KMS-11 (cell line): ENCODE results near the gene PRR29.

ENCODE experiments used
- H2AFZ ChIP-seq: fragments of 200-600 bp; sonication (generic); 2 replicates; pipeline ENCODE4 v1.6.1; 2016; ENCODE audit warnings: antibody characterized with exemption, mixed run types, low read depth
- H3K27ac ChIP-seq: fragments of 200-600 bp; sonication (generic); 2 replicates; pipeline ENCODE4 v1.6.1; 2016; ENCODE audit warnings: mild to moderate bottlenecking, mixed run types
- H3K27me3 ChIP-seq: fragments of 200-600 bp; sonication (generic); 2 replicates; pipeline ENCODE4 v1.6.1; 2017; ENCODE audit warnings: mild to moderate bottlenecking, low read depth, mixed run types, moderate library complexity; ENCODE audit not compliant: insufficient read depth
- H3K36me3 ChIP-seq: fragments of 200-600 bp; sonication (generic); 2 replicates; pipeline ENCODE4 v1.6.1; 2017; ENCODE audit warnings: mild to moderate bottlenecking, mixed run types; ENCODE audit not compliant: insufficient read depth
- H3K4me1 ChIP-seq: fragments of 200-600 bp; sonication (generic); 2 replicates; pipeline ENCODE4 v1.6.1; 2016; ENCODE audit warnings: mild to moderate bottlenecking, low read depth, mixed run types; ENCODE audit not compliant: poor library complexity, severe bottlenecking
- H3K4me2 ChIP-seq: fragments of 200-600 bp; sonication (generic); 2 replicates; pipeline ENCODE4 v1.7.0; 2016; ENCODE audit warnings: mild to moderate bottlenecking, mixed run types
- H3K4me3 ChIP-seq: fragments of 200-600 bp; sonication (generic); IDR thresholded peaks from 2 replicates; pipeline ENCODE4 v1.6.1; 2017; ENCODE audit warnings: low read depth, low read length, mixed read lengths; ENCODE audit not compliant: insufficient read depth
- H3K79me2 ChIP-seq: fragments of 200-600 bp; sonication (generic); 2 replicates; pipeline ENCODE4 v1.6.1; 2016; ENCODE audit warnings: low read depth, mixed run types; ENCODE audit not compliant: insufficient read depth
- H3K9ac ChIP-seq: fragments of 200-600 bp; sonication (generic); 2 replicates; pipeline ENCODE4 v1.6.1; 2016; ENCODE audit warnings: mild to moderate bottlenecking, mixed run types
- H4K20me1 ChIP-seq: fragments of 200-600 bp; sonication (generic); 2 replicates; pipeline ENCODE4 v1.6.1; 2016; ENCODE audit warnings: mild to moderate bottlenecking, mixed run types; ENCODE audit not compliant: insufficient read depth
- CTCF ChIP-seq: fragments of 200-600 bp; sonication (generic); conservative IDR thresholded peaks from 2 replicates; pipeline ENCODE4 v1.6.1; 2017; ENCODE audit warnings: low read depth, mild to moderate bottlenecking, antibody characterized with exemption, low read length, moderate library complexity, mixed read lengths

Gene PRR29

GRCh38 chr17:64037180-64037579, 39.0 kb downstream of the PRR29 start:
- H3K4me2 ChIP-seq = no peak overlapping the region
- no peaks in the 10 kb centered on the region for H4K20me1 ChIP-seq
- H3K36me3 ChIP-seq = no peaks in the 10 kb centered on the region
- no peaks in the 10 kb centered on the region for H3K79me2 ChIP-seq
- no peak overlapping the region for H2AFZ ChIP-seq
- no peak overlapping the region for H3K9ac ChIP-seq
- H3K27ac ChIP-seq = no peak overlapping the region
- H3K4me3 ChIP-seq = no peak overlapping the region
- H3K27me3 ChIP-seq = no peaks in the 10 kb centered on the region
- peaks cover 6% of the 10 kb centered on the region for H3K4me1 ChIP-seq
- no peak for TF ChIP-seq CTCF

- H3K27ac ChIP-seq = no peak overlapping the region
- H3K4me3 ChIP-seq = no peak overlapping the region
- H3K4me2 ChIP-seq = no peak overlapping the region
- no peaks in the 10 kb centered on the region for H3K79me2 ChIP-seq
- no peak for TF ChIP-seq CTCF
- H3K36me3 ChIP-seq = no peaks in the 10 kb centered on the region
- no peaks in the 10 kb centered on the region for H3K27me3 ChIP-seq
- no peaks in the 10 kb centered on the region for H4K20me1 ChIP-seq
- H2AFZ ChIP-seq = no peak overlapping the region
- H3K9ac ChIP-seq = no peak overlapping the region
- H3K4me1 ChIP-seq = peaks cover 6% of the 10 kb centered on the region
These were observed 39.7 kb downstream of the PRR29 start for GRCh38 chr17:64037802-64038201.

- no peaks in the 10 kb centered on the region for H4K20me1 ChIP-seq
- H3K4me1 ChIP-seq = peaks cover 6% of the 10 kb centered on the region
- no peaks in the 10 kb centered on the region for H3K79me2 ChIP-seq
- H3K4me2 ChIP-seq = no peak overlapping the region
- H2AFZ ChIP-seq = no peak overlapping the region
- no peak overlapping the region for H3K4me3 ChIP-seq
- no peak for TF ChIP-seq CTCF
- no peaks in the 10 kb centered on the region for H3K36me3 ChIP-seq
- H3K9ac ChIP-seq = no peak overlapping the region
- no peak overlapping the region for H3K27ac ChIP-seq
- no peaks in the 10 kb centered on the region for H3K27me3 ChIP-seq
These were observed 40.4 kb downstream of the PRR29 start for GRCh38 chr17:64038331-64039105.

- Histone ChIP-seq H3K9ac (no peak overlapping the region), H3K36me3 (no peaks in the 10 kb centered on the region), H3K79me2 (no peaks in the 10 kb centered on the region), H3K4me1 (peaks cover 6% of the 10 kb centered on the region), H3K4me2 (no peak overlapping the region), H3K4me3 (no peak overlapping the region), H4K20me1 (no peaks in the 10 kb centered on the region), H2AFZ (no peak overlapping the region), H3K27ac (no peak overlapping the region), H3K27me3 (no peaks in the 10 kb centered on the region)
- no peak for TF ChIP-seq CTCF
These were observed 40.9 kb downstream of the PRR29 start for GRCh38 chr17:64039106-64039400.
